HCT116 (cell line): Measurements from ENCODE around the gene SEL1L2. TPM values are rescaled to one million over a fixed set of nuclear protein-coding genes. Genes with fewer than 3 reads are reported as not detected.

Experiments
- ATAC-seq: fragments of 200-7000 bp; cut with Tn5 transposase; 2 replicates; pipeline ENCODE4 v1.9.1; 2020; ENCODE audit warnings: mild to moderate bottlenecking, moderate library complexity
- BruUV-seq: library from RNA; stranded (reverse); fragments of 400-500 nt; replicated peaks from 2 replicates; lab custom pipeline; 2021; lab: Mats Ljungman, UMichigan
- CTCF ChIA-PET: fragments of 300-600 bp; sonication (Branson Sonifier 250); formaldehyde crosslinking; loops from one replicate; lab custom pipeline; 2021; ENCODE audit warnings: antibody characterized with exemption; lab: Charles Lee
- POLR2A ChIA-PET: fragments of 300-600, 350-600 bp; sonication (Branson Sonifier 250); formaldehyde crosslinking; loops from one replicate; lab custom pipeline; 2021; ENCODE audit warnings: antibody characterized with exemption; lab: Charles Lee
- RAD21 ChIA-PET, 2 experiments: fragments of 300-600 bp; sonication (Branson Sonifier 250); formaldehyde crosslinking; loops; one replicate each; lab custom pipeline; 2023; ENCODE audit warnings: low total read pairs in 2 of 2; ENCODE audit not compliant: uncharacterized antibody in 2 of 2, unreplicated experiment in 2 of 2, low non-redundant PET in 1 of 2; lab: Charles Lee
- DNase-seq: peaks from one replicate; pipeline ENCODE4 v3.0.0-alpha.2; 2010; ENCODE audit warnings: low read depth, low spot score
- H2AFZ ChIP-seq: fragments of 200-600 bp; shearing (Covaris generic), sonication (generic); 2 replicates; pipeline ENCODE4 v1.6.1; 2017; ENCODE audit warnings: low read depth, mixed run types, mixed read lengths, antibody characterized with exemption, low read length; ENCODE audit not compliant: poor library complexity, severe bottlenecking
- H3K27ac ChIP-seq: 2 replicates; pipeline ENCODE4 v1.5.1; 2012; ENCODE audit warnings: low read depth, low read length
- H3K27me3 ChIP-seq: fragments of 200-600 bp; sonication (generic); 2 replicates; pipeline ENCODE4 v1.6.1; 2016; ENCODE audit warnings: mixed run types, low read length, mixed read lengths; ENCODE audit not compliant: insufficient read depth
- H3K36me3 ChIP-seq, 2 experiments: fragments of 200-500 bp in 1 of 2; fragments of 200-600 bp in 1 of 2; sonication (Bioruptor generic) in 1 of 2; sonication (generic) in 1 of 2; 2 replicates each; pipeline versions ENCODE4 v1.5.1 to v1.6.1; 2014 to 2016; ENCODE audit warnings: low read length in 2 of 2, inconsistent platforms in 1 of 2, mixed read lengths in 1 of 2, mixed run types in 1 of 2; ENCODE audit not compliant: insufficient read depth in 2 of 2, control insufficient read depth in 1 of 2
- H3K4me1 ChIP-seq, 2 experiments: fragments of 200-600 bp in 1 of 2; sonication (generic) in 1 of 2; 2 replicates each; pipeline versions ENCODE4 v1.5.1 to v1.6.1; 2012 to 2017; ENCODE audit warnings: low read length in 2 of 2, inconsistent platforms in 1 of 2, mild to moderate bottlenecking in 1 of 2, mixed read lengths in 1 of 2, mixed run types in 1 of 2, moderate library complexity in 1 of 2; ENCODE audit not compliant: insufficient read depth in 2 of 2, control insufficient read depth in 1 of 2
- H3K4me2 ChIP-seq: fragments of 200-600 bp; sonication (generic); 2 replicates; pipeline ENCODE4 v1.6.1; 2017; ENCODE audit warnings: mixed run types, low read length, mixed read lengths
- H3K4me3 ChIP-seq, 2 experiments: fragments of 200-600 bp in 1 of 2; sonication (generic) in 1 of 2; replicated peaks in 1 of 2; 2 replicates each; pipeline ENCODE4 v1.5.1; 2011 to 2016; ENCODE audit warnings: low read length in 2 of 2, control low read depth in 1 of 2, low read depth in 1 of 2, mild to moderate bottlenecking in 1 of 2, mixed read lengths in 1 of 2, mixed run types in 1 of 2
- H3K79me2 ChIP-seq: fragments of 200-600 bp; sonication (generic); 2 replicates; pipeline ENCODE4 v1.6.1; 2017; ENCODE audit warnings: mild to moderate bottlenecking, mixed run types, low read length, moderate library complexity, mixed read lengths; ENCODE audit not compliant: insufficient read depth
- H3K9ac ChIP-seq: fragments of 200-600 bp; sonication (generic); 2 replicates; pipeline ENCODE4 v1.6.1; 2016; ENCODE audit warnings: low read length, mixed read lengths
- H3K9me2 ChIP-seq: fragments of 200-600 bp; sonication (generic), shearing (Covaris generic); 2 replicates; pipeline ENCODE4 v1.6.1; 2017; ENCODE audit warnings: mixed run types, mild to moderate bottlenecking, moderate library complexity; ENCODE audit not compliant: insufficient read depth
- H3K9me3 ChIP-seq, 2 experiments: fragments of 200-500 bp in 1 of 2; fragments of 200-600 bp in 1 of 2; sonication (Bioruptor generic) in 1 of 2; sonication (generic) in 1 of 2; 2 replicates each; pipeline ENCODE4 v1.6.1; 2014 to 2017; ENCODE audit warnings: low read length in 2 of 2, mixed read lengths in 2 of 2, inconsistent platforms in 1 of 2, low read depth in 1 of 2, mild to moderate bottlenecking in 1 of 2, mixed run types in 1 of 2, moderate library complexity in 1 of 2; ENCODE audit not compliant: control insufficient read depth in 1 of 2, insufficient read depth in 1 of 2
- H4K20me1 ChIP-seq: fragments of 200-600 bp; sonication (generic), shearing (Covaris generic); 2 replicates; pipeline ENCODE4 v1.6.1; 2017; ENCODE audit warnings: mixed run types, mild to moderate bottlenecking, moderate library complexity; ENCODE audit not compliant: insufficient read depth
- ELF1 ChIP-seq: IDR thresholded peaks from 2 replicates; pipeline ENCODE4 v1.6.1; 2012; ENCODE audit warnings: low read depth, borderline replicate concordance
- EZH2 ChIP-seq: fragments of 200-600 bp; sonication (generic); IDR thresholded peaks from 2 replicates; pipeline ENCODE4 v1.6.1; 2017; ENCODE audit warnings: antibody characterized with exemption, mixed run types
- EZH2phosphoT487 ChIP-seq: fragments of 200-600 bp; IDR thresholded peaks from 2 replicates; pipeline ENCODE4 v1.6.1; 2018; ENCODE audit warnings: antibody characterized with exemption, borderline replicate concordance
- JUND ChIP-seq: IDR thresholded peaks from 2 replicates; pipeline ENCODE4 v1.6.1; 2012
- POLR2A ChIP-seq: IDR thresholded peaks from 2 replicates; pipeline ENCODE4 v1.7.0; 2011; ENCODE audit warnings: borderline replicate concordance; ENCODE audit not compliant: insufficient read depth, insufficient read length; ENCODE audit errors: extremely low read depth
- RAD21 ChIP-seq: IDR thresholded peaks from 2 replicates; pipeline ENCODE4 v1.6.1; 2012; ENCODE audit warnings: low read depth, mild to moderate bottlenecking
- SIN3A ChIP-seq: IDR thresholded peaks from 2 replicates; pipeline ENCODE4 v1.6.1; 2012; ENCODE audit warnings: low read depth
- SP1 ChIP-seq: IDR thresholded peaks from 2 replicates; pipeline ENCODE4 v1.6.1; 2012; ENCODE audit warnings: low read depth
- SRF ChIP-seq: IDR thresholded peaks from 2 replicates; pipeline ENCODE4 v1.6.1; 2012; ENCODE audit warnings: low read depth
- TCF7L2 ChIP-seq: IDR thresholded peaks from 2 replicates; pipeline ENCODE4 v1.7.0; 2011; ENCODE audit warnings: borderline replicate concordance, inconsistent platforms; ENCODE audit not compliant: insufficient read depth, insufficient read length; ENCODE audit errors: extremely low read depth
- ZNF274 ChIP-seq: fragments of 200-500 bp; sonication (Bioruptor generic); IDR thresholded peaks from 2 replicates; pipeline ENCODE4 v1.6.1; 2014; ENCODE audit warnings: mild to moderate bottlenecking, low read depth, low read length, inconsistent platforms
- intact Hi-C: fragments of 100-400 bp; cut with micrococcal nuclease; formaldehyde crosslinking; loops from 2 replicates; pipeline ENCODE4 v1.10.0; 2022
- total RNA-seq: library from RNA; stranded (reverse); gene quantifications from one replicate; pipeline ENCODE4 v1.2.1, GENCODE V29; 2021; ENCODE audit not compliant: unreplicated experiment
- TF ChIP-seq, protein P1 (sequence below): IDR thresholded peaks from 2 replicates; pipeline ENCODE4 v1.6.1; 2012; ENCODE audit warnings: low read depth
- TF ChIP-seq, protein P2 (sequence below): IDR thresholded peaks from 2 replicates; pipeline ENCODE4 v1.6.1; 2012
- TF ChIP-seq, protein P3 (sequence below): IDR thresholded peaks from 2 replicates; pipeline ENCODE4 v1.6.1; 2012
- TF ChIP-seq, protein P4 (sequence below): IDR thresholded peaks from 2 replicates; pipeline ENCODE4 v1.6.1; 2011; ENCODE audit warnings: mild to moderate bottlenecking, low read length, moderate library complexity; ENCODE audit not compliant: insufficient replicate concordance; ENCODE audit errors: extremely low read depth

The SEL1L2 gene
- total RNA-seq, 1 experiment from 2014 or later: not detected

- RAD21 ChIA-PET: no interaction called here
- H2AFZ ChIP-seq: no peak overlapping the region
- no peak overlapping the region for H3K4me3 ChIP-seq
- H3K27me3 ChIP-seq: no peaks in the 10 kb centered on the region
- CTCF ChIA-PET: no interaction called here
- H3K36me3 ChIP-seq: peaks cover 41 to 58% of the 10 kb centered on the region in 2 experiments
- intact Hi-C loops: no loop called here
- POLR2A ChIA-PET: no interaction called here
- no TSS peak for BruUV-seq
- H3K9me2 ChIP-seq: no peaks in the 10 kb centered on the region
- H4K20me1 ChIP-seq: no peaks in the 10 kb centered on the region
- no peak overlapping the region for H3K4me2 ChIP-seq
- H3K4me1 ChIP-seq: no peaks in the 10 kb centered on the region
- H3K79me2 ChIP-seq: no peaks in the 10 kb centered on the region
- no peaks in the 10 kb centered on the region for H3K9me3 ChIP-seq
- DNase-seq: no peak
- TF ChIP-seq JUND (no peak), SIN3A (no peak), ELF1 (no peak), ZNF274 (no peak), SRF (no peak), SP1 (no peak), EZH2phosphoT487 (no peak), EZH2 (no peak), POLR2A (no peak), RAD21 (no peak), TCF7L2 (no peak)
- TF ChIP-seq, protein P1, sequence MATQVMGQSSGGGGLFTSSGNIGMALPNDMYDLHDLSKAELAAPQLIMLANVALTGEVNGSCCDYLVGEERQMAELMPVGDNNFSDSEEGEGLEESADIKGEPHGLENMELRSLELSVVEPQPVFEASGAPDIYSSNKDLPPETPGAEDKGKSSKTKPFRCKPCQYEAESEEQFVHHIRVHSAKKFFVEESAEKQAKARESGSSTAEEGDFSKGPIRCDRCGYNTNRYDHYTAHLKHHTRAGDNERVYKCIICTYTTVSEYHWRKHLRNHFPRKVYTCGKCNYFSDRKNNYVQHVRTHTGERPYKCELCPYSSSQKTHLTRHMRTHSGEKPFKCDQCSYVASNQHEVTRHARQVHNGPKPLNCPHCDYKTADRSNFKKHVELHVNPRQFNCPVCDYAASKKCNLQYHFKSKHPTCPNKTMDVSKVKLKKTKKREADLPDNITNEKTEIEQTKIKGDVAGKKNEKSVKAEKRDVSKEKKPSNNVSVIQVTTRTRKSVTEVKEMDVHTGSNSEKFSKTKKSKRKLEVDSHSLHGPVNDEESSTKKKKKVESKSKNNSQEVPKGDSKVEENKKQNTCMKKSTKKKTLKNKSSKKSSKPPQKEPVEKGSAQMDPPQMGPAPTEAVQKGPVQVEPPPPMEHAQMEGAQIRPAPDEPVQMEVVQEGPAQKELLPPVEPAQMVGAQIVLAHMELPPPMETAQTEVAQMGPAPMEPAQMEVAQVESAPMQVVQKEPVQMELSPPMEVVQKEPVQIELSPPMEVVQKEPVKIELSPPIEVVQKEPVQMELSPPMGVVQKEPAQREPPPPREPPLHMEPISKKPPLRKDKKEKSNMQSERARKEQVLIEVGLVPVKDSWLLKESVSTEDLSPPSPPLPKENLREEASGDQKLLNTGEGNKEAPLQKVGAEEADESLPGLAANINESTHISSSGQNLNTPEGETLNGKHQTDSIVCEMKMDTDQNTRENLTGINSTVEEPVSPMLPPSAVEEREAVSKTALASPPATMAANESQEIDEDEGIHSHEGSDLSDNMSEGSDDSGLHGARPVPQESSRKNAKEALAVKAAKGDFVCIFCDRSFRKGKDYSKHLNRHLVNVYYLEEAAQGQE: no peak
- TF ChIP-seq, protein P2, sequence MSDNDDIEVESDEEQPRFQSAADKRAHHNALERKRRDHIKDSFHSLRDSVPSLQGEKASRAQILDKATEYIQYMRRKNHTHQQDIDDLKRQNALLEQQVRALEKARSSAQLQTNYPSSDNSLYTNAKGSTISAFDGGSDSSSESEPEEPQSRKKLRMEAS: no peak
- TF ChIP-seq, protein P3, sequence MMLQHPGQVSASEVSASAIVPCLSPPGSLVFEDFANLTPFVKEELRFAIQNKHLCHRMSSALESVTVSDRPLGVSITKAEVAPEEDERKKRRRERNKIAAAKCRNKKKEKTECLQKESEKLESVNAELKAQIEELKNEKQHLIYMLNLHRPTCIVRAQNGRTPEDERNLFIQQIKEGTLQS: no peak
- TF ChIP-seq, protein P4, sequence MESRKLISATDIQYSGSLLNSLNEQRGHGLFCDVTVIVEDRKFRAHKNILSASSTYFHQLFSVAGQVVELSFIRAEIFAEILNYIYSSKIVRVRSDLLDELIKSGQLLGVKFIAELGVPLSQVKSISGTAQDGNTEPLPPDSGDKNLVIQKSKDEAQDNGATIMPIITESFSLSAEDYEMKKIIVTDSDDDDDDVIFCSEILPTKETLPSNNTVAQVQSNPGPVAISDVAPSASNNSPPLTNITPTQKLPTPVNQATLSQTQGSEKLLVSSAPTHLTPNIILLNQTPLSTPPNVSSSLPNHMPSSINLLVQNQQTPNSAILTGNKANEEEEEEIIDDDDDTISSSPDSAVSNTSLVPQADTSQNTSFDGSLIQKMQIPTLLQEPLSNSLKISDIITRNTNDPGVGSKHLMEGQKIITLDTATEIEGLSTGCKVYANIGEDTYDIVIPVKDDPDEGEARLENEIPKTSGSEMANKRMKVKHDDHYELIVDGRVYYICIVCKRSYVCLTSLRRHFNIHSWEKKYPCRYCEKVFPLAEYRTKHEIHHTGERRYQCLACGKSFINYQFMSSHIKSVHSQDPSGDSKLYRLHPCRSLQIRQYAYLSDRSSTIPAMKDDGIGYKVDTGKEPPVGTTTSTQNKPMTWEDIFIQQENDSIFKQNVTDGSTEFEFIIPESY: no peak
- no peak overlapping the region for H3K9ac ChIP-seq
- H3K27ac ChIP-seq: no peak overlapping the region
- no peak for ATAC-seq
Observed at GRCh38 chr20:13809373-13809772, 181.0 kb downstream of the SEL1L2 start.
